Measurements from ENCODE around the gene TMC6. TPM values are rescaled to one million over a fixed set of nuclear protein-coding genes. Genes with fewer than 3 reads are reported as not detected.

Gene TMC6, protein sequence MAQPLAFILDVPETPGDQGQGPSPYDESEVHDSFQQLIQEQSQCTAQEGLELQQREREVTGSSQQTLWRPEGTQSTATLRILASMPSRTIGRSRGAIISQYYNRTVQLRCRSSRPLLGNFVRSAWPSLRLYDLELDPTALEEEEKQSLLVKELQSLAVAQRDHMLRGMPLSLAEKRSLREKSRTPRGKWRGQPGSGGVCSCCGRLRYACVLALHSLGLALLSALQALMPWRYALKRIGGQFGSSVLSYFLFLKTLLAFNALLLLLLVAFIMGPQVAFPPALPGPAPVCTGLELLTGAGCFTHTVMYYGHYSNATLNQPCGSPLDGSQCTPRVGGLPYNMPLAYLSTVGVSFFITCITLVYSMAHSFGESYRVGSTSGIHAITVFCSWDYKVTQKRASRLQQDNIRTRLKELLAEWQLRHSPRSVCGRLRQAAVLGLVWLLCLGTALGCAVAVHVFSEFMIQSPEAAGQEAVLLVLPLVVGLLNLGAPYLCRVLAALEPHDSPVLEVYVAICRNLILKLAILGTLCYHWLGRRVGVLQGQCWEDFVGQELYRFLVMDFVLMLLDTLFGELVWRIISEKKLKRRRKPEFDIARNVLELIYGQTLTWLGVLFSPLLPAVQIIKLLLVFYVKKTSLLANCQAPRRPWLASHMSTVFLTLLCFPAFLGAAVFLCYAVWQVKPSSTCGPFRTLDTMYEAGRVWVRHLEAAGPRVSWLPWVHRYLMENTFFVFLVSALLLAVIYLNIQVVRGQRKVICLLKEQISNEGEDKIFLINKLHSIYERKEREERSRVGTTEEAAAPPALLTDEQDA
- polyA plus RNA-seq (2012; rRNA removed): 3.8 and 5.5 TPM in 2 replicates
- 1.9 and 2.8 TPM in 2 replicates for polyA plus RNA-seq (2012; cell fraction: cytosol; rRNA removed)
- 15.2 and 17.5 TPM in 2 replicates for polyA plus RNA-seq (2012; cell fraction: nucleus; rRNA removed)

DNA sequence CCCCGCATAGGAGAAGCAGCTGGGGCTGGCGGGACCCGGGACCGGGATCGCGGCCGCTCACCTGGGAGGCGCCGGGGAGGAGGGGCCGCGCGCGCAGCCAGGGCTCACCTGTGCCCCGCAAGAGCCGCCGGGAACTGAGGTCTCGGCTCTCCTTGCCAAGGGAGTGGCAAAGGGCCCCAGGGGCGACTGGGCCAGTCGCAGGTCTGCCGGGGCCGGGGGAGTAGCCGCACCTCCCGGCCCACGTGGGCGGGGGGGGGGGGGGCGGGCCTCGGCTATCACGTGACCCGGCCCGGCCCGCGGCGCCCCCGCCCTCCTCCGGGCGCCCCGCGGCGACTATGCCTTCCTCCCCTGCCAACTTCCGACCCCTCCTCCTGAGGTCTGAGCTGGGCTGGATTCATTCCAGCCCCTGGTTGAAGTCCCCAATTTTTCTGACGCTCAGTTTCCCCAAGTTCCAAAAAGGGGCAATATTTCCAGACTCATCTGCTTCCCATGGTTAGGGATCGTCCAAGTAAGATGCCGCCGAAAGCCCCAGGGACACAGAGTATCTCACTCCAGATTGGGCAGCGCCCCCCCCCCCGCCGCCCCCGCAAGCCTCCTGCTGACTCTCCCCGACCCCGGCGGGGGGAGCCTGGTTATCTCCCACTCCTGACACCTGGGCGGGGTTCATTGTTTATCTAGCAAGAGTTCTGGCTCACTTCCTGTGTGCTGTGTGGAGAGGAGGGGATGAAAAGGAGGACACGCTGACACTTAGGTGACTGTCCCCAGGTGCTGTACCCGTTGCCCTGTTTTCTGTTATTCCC is at the start of gene TMC6:
TSS of gene TMC6 (minus strand) at position 205 of the 800 bp plus-strand sequence. CDS start 1,923 bp downstream, outside the sequence.
- H3F3A ChIP-seq (replicated peaks; ENCODE audit: insufficient read depth): no peaks in the 10 kb centered on the region
- peaks cover 3% of the 10 kb centered on the region for H3K27me3 ChIP-seq (ENCODE audit: insufficient read depth)
- H3K9ac ChIP-seq: peak within 1 kb of the TSS; percentile 59; the same call in 1 of the 2 replicates
- H3K4me3 ChIP-seq (ENCODE audit: low read depth in 2 of 2, low read length in 1 of 2): peak within 1 kb of the TSS; percentile 74 to 75
- peak within 1 kb of the TSS; percentile 100 for H3K4me2 ChIP-seq
- H3K36me3 ChIP-seq (replicated peaks in 1 of 2; ENCODE audit: control insufficient read depth in 1 of 2, insufficient read depth in 2 of 2, low read length in 1 of 2): no peaks in the 10 kb centered on the region
- no peaks in the 10 kb centered on the region for H3K9me2 ChIP-seq
- H3K9me3 ChIP-seq: no peaks in the 10 kb centered on the region
- WGBS (ENCODE audit: low lambda C conversion rate): 27% methylated on average over 12 of the region's 54 CpGs
- H4K20me1 ChIP-seq (ENCODE audit: insufficient read depth): no peaks in the 10 kb centered on the region
- peak within 1 kb of the TSS; percentile 99 for H2AFZ ChIP-seq (ENCODE audit: low read depth)
- ChIA-PET CTCF (interaction anchor here (0.5 to 8.0 kb wide), 10 partner anchors 8 to 297 kb away, joined by 3 to 100 read pairs (median 4); partner anchors contain the start of gene TK1), POLR2A (no interaction called here)
- no peak for TF ChIP-seq GATA2 (CRISPR knock-in tag; IDR thresholded peaks at IDR 0.05)
- no peak for TF ChIP-seq TEAD4 (IDR thresholded peaks at IDR 0.05; ENCODE audit: borderline replicate concordance, insufficient read depth)
- TF ChIP-seq TAF1 (IDR thresholded peaks at IDR 0.05; ENCODE audit: borderline replicate concordance, low read depth, low read length): no peak
- TF ChIP-seq, protein P1, sequence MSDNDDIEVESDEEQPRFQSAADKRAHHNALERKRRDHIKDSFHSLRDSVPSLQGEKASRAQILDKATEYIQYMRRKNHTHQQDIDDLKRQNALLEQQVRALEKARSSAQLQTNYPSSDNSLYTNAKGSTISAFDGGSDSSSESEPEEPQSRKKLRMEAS (IDR thresholded peaks at IDR 0.05; ENCODE audit: low read depth): peak; percentile 28; the same call in 1 of the 2 replicates
- TF ChIP-seq MXI1 (IDR thresholded peaks at IDR 0.05; ENCODE audit: low read depth, low read length): no peak
- TF ChIP-seq, protein P2, sequence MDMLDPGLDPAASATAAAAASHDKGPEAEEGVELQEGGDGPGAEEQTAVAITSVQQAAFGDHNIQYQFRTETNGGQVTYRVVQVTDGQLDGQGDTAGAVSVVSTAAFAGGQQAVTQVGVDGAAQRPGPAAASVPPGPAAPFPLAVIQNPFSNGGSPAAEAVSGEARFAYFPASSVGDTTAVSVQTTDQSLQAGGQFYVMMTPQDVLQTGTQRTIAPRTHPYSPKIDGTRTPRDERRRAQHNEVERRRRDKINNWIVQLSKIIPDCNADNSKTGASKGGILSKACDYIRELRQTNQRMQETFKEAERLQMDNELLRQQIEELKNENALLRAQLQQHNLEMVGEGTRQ (IDR thresholded peaks at IDR 0.05; ENCODE audit: borderline replicate concordance, low read depth, low read length): peak; percentile 34; the same call in 1 of the 2 replicates
- TF ChIP-seq POLR2AphosphoS5 (IDR thresholded peaks at IDR 0.05; ENCODE audit: low read depth, low read length): no peak
- no peak for TF ChIP-seq CHD2 (IDR thresholded peaks at IDR 0.05; ENCODE audit: low read length, partially characterized antibody)
- TF ChIP-seq FOSL2 (IDR thresholded peaks at IDR 0.05; ENCODE audit: borderline replicate concordance, low read depth): no peak
- TF ChIP-seq EP300 (IDR thresholded peaks at IDR 0.05; ENCODE audit: borderline replicate concordance in 1 of 2, low read depth in 1 of 2, low read length in 1 of 2): no peak
- TF ChIP-seq SMC3 (IDR thresholded peaks at IDR 0.05; ENCODE audit: low read depth, low read length): no peak
- TF ChIP-seq, protein P3, sequence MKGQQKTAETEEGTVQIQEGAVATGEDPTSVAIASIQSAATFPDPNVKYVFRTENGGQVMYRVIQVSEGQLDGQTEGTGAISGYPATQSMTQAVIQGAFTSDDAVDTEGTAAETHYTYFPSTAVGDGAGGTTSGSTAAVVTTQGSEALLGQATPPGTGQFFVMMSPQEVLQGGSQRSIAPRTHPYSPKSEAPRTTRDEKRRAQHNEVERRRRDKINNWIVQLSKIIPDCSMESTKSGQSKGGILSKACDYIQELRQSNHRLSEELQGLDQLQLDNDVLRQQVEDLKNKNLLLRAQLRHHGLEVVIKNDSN (IDR thresholded peaks at IDR 0.05; ENCODE audit: borderline replicate concordance, low read depth): peak; percentile 84
- TF ChIP-seq FOXM1 (IDR thresholded peaks at IDR 0.05; ENCODE audit: low read depth): no peak
- no peaks in the 10 kb centered on the region for H3K79me2 ChIP-seq (ENCODE audit: insufficient read depth)
- peaks cover 4 to 39% of the 10 kb centered on the region in 2 experiments; a peak in 1 of 4 replicates for H3K4me1 ChIP-seq (ENCODE audit: control insufficient read depth in 1 of 2, insufficient read depth in 2 of 2, low read depth in 1 of 2, low read length in 1 of 2)
- no peak within 1 kb of the TSS; a peak in 1 of 4 replicates for H3K27ac ChIP-seq (ENCODE audit: low read depth in 2 of 2, low read length in 1 of 2)
- peak; percentile 93 for DNase-seq

Measured in SK-N-SH (cell line).